ENCODE results near the gene OBSL1.

- TF ChIP-seq CTCF (IDR thresholded peaks at IDR 0.05) (no peak), EZH2 (IDR thresholded peaks at IDR 0.05; ENCODE audit: borderline replicate concordance, insufficient read depth, low read depth, low read length, poor library complexity, severe bottlenecking) (no peak)
Measured at GRCh38 chr2:219565130-219566080, 5.9 kb downstream of the OBSL1 start.
